HG03558 (cell line): ENCODE measurements around the gene CACNA2D2.

Experiments
- ATAC-seq: cut with Tn5 transposase; IDR thresholded peaks from one replicate; pipeline ENCODE4 v1.9.1; 2021; ENCODE audit warnings: moderate number of reproducible peaks; ENCODE audit not compliant: unreplicated experiment; ENCODE audit errors: extremely low read depth

CACNA2D2 gene

DNA sequence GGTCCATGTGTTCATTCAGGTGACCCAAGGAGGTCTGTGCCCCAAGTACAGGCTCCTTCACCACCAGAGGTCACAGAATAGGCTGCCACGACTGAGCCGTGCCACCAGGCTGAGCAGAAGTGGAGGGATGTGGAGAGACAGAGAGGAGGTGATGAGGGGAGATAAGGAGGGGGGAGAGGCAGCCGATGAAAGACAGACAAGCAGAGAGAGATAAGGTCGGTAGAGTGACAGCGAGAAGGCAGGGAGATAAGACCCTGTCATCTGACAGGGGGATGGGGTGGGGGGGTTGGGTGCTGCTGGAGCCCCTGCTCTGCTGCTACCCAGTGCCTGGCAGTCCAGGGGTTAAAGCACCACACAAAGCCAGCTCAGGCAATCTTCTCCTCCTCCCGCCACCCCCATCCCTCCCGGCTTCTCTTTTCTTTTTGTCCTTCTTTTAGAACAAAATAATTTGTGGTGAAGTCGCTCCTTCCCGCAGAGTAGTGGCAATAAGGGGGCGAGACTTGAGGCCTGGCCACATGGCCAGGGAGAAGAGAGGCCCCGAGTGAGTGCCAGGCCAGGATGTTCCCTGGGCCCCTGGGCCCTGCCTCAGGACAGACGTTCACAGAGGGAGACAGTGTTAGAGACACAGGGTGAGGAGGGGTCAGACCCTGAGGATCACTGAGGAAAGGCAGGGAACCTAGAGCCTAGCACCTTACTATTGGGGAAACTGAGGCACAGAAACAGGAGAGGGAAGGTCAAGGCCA, 67.9 kb downstream of the CACNA2D2 start:
- ATAC-seq, result no peak

DNA sequence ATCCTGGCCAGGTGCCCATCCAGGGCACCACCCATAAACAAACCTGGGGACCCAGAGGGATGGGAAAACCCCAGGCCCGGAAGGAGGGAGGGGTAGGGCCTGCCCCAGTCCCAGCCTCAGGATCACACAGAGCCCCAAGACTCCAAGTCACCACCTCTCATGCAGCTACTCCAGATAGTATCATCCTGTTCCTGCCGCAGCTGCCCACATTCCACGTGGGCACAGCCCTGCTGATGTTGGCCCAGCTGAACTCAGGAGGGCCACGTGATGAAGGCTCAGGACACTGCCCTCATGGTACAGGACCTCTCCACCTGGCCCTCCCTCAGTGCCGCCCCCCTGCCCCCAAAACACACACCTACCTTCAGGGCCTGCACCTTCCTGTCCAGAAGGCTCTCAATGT, 69.5 kb downstream of the CACNA2D2 start:
- ATAC-seq, result no peak

DNA sequence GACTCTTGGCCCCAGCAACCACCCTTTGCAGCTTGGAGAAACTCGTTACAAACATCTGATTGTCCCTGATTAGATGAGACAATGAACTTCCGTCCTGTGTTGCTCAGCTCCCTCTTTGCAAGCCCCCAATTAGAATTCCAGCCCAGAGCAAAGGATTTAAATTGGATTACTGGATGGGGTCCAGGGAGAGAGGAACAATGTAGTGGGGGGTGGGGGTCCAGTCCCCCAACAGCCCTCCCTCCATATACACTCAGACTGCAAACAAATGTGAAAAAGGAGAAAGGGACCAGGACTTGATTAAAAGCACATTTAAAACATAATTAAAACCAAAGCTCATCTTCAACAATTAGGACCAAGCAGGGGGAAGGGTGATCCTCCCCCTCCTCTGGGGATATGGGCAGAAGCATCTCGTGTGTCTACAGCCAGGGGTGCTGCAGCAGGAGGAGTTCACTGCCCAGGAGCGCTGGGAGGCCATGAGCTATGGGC, 72.4 kb downstream of the CACNA2D2 start:
- ATAC-seq, result no peak

DNA sequence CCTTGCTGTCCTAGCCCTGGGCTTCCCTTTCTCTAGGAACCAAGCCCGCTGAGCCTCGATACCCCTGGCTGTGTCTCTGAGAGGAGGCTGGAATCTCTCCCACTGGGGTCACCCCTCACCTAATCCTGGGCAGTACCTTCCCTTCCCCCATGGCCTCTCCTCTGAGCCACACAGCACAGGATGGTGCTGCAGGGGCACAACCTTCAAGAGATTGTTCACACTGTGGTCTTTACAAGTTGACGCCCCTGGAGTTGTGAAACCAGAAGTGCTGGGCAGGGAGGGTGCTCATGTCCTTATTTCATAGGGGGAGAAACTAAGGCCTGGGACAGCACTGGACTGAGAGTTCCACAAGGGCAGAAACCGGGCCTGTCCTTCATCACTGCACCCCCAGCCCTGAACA, 73.2 kb downstream of the CACNA2D2 start:
- ATAC-seq, result no peak

DNA sequence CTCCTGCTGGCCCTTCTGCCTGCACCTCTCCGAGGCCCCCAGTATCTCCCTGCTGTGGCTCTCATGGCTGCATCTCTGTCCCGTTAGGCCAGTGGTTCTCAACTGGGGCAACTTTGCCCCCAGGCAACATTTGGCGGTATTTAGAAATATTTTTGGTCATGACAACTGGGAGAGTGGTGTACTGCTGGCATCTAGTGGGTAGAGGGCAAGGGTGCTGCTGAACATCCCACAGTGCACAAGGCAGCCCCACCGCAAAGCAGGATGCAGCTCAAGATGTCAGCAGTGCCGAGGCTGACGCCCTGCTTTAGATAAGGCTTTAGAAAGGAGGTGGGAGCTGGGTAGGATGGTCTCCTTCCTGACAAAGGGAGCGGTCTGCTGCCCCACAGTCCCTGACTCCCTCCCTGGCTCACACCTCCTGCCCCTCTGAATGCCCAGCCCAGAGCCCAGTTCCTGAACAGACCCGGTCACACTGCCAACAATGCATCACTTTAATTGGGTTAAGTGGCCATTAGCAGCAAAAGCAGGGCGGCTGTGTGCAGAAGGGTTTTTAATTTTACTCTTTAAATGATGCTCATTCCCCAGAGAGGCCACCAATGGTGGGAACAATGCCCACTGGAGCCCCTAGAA, 75.3 kb downstream of the CACNA2D2 start:
- ATAC-seq, result no peak

DNA sequence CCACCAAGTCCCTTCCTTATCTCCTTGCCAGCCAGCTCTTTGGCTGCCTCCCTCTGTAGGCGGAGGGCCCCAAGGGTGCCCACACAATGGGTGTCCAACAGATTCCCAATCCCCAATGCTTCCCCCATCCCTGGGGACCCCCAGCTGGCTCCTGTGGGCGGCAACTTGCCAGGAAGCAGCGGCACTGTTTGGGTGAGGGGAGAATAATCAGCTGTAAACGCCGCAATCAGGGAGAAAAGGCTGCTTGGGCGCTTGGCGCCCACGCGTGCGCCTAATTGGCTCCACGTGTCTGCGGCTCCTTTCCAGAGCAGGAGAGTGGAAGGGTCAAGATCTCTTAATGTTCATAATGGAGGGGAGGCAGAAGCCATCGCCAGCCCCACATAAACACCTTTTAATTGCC, 76.2 kb downstream of the CACNA2D2 start:
- no peak for ATAC-seq

DNA sequence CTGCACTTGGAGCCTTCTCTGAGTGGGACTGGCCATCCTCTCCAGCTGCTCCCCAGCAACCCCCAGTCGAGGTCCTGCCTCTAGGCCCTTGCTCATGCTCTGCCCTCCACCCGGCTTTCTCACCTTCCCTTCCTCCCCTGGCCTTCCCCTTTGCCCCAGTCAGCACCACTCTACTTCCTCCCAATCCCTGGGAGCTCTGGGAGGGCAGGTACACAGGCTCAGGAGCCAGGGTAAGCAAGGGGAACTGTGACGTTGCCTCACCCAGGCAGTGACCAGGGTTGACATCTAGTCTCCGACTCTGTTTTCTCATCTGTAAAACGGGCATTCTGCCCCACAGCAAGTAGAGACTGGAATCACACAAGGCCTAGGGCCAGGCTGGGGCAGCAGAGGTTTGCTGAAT, 77.5 kb downstream of the CACNA2D2 start:
- ATAC-seq, result no peak

DNA sequence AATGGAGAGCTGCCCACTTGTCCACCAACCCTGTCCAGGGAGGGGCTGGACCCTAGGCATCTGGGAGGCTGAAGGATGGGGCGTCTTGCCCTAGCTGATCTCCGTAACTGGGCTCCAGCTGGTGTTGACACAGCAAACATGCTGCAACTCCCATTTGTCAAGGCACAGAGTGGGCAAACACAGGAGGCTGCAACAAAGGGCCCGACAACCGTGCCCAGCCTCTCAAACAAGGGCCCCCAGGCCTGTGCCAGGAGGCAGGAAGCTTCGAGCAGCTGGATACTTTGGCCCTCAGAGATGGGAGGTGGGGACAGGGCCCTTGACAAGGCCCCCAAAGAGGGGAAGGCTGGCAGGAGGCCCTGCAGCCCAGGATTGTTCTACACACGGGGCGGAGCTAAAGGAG, 79.9 kb downstream of the CACNA2D2 start:
- ATAC-seq, result no peak

DNA sequence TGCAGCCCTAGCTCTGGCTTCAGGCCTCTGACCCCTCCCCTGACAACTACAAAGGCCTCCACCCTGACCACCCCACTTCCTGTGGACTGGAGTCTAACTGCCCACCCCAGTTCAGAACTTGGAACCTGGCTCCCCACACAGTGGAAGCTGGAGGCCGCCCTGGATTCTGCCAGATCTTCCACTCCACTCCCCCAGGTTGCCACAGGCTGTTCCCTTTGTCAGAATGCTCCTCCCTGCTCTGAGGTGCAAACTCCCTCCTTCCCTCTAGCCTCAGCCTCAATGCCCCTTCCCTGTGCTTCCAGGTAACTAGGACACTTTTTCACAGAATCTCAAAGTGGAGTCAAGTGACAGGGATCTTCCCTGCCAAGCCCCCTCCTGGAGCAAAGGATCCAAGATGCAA, 81.3 kb downstream of the CACNA2D2 start:
- ATAC-seq, result no peak

DNA sequence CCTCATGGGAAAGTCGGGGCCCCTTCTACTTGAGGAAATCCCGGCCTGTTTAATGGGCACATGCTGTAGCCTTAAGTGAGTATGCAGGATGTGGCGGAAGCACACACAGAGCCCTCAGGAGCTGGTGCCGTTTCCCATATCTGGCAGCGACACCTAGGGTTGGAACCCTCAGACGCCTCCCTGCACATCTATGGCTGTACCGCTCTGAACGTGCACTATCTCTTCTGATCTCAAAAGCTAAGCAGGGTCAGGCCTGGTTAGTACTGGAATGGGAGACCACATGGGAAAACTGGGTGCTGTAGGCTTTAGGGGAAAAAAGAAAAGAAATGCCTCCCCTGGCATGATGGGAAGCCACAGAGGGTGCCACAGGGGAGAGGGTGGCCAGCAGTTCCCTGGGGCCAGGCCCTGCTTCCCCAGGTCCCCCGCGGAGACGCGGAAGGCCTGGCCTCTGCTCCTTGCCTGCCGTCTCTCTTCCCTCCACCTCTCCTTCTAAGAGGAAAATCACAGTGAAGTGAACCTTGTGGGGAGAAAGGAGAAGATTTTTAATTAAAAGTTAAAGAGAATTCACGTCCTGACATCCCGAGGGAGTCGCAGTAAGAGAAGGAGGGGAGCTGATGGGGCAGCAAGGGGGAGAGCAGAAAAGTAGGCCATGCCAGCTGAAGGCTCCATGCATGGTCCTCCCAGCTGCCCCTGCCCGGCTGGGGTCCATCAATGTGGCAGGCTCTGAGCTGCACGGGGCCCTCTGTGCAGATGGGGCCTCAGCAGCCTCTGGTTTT, 83.7 kb downstream of the CACNA2D2 start:
- ATAC-seq, result no peak

DNA sequence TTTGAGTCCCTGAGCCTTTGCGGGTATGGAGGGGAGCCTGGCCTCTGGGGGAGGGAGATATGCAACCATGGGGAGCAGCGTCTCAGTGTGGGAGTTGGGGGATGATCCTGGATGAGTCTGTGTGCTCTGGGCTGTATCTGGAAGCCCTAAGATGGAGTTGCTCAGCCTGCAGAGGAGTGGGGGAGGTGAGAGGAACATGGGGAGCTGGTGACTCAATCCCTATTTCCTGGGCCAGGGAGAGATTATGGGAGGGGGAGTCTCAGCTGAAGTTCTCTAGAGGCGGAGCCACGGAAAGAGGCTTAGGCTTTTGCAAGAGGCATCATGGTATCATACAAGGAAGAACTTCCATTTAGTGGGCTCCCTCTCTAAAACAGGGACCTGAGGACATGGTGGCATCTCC, 84.6 kb downstream of the CACNA2D2 start:
- ATAC-seq, result no peak

DNA sequence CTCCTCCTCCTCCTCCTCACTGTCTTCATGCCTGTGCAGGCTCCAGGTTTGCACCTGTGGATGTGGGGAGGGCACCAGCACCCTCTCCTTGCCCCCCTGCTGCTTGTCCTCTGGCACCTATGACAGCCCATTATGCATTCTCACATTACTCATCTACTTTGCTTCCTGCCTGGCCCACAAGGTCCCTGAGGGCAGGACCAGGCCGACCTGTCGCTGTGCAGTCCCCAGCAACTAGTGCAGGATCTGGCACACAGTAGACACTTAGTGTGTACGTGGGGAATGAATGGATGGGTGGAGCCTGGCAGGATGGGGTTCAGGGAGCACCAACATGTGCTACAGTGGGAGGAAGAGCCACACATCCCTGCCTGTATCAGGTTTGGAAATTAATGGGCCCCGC, 85.8 kb downstream of the CACNA2D2 start:
- no peak for ATAC-seq

DNA sequence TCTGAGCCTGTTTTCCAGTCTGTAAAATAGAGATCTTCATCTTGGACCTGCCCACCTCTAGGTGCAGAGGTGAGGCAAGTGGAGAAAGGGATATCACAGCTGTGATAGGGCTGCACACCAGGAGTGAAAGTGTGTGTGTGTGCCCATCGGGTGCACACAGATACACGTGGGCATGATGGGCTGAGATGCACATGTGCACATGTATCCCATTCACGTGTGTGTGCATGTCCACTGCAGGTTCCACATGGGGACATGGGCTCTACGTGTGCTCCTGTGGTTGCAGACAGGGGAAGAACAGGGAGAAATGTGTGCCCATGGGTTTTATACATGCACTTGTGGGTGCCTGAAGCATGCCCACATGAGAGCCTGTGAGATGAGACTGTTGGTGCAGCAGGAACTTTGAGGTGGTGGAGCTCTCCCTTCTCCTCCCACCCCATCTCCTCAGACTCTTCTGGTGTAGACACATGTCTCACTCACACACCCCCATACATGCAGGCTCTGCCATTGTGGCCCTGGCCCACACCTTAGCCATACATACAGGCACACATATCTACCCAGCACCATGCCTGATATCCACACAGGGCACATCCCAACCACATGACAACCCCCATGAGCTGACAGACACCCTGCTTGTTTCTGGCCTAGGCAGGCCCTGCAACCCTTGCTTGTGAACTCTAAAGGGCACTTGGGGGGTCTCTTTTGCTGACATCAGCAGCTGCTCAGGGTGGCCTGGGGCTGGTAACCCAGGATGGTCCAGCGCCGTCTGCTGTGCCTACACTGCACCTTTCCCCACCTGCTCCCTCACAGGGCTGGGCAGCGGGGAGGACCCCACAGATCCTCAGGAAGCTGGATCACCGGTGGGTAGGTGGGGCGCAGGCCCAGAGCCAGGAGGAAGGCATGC, 86.4 kb downstream of the CACNA2D2 start:
- no peak for ATAC-seq

DNA sequence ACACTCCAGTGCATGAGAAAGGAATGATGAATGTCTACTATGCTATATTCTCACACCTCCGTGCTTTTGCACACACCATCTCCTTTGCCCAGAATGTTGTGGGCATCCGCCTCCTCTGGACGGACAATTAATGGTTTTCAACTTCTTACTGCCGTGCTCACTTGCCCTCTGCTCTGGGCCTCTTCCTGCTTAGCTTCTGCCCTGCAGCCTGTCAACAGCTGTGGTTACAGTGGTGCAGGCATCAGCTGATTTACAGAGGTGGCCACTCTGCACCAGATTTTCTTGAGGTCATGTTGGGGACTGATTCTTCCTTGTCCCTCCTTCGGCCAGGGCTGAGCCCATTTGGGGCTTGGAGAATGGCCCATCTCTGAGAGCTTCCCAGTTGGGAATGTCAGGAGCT, 87.6 kb downstream of the CACNA2D2 start:
- ATAC-seq, result no peak

DNA sequence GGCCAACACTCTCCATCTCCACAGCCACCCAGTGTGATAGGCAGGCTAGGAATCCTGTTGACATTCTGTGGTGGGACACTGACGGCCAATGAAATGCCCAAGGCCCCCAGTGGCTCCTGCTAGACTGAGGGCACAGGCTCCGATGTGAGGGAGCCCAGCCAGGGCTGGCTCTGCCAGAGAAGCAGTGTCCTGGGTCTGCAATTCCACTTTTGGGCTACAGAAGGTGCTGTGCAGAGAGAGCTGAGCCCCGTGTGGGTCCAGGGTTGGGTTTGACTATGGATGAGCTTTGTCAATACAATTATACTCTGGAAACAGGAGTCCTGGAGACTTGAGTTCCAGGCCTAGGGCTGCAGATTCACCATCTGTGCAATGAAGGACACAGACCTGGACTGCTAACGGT, 88.4 kb downstream of the CACNA2D2 start:
- no peak for ATAC-seq

DNA sequence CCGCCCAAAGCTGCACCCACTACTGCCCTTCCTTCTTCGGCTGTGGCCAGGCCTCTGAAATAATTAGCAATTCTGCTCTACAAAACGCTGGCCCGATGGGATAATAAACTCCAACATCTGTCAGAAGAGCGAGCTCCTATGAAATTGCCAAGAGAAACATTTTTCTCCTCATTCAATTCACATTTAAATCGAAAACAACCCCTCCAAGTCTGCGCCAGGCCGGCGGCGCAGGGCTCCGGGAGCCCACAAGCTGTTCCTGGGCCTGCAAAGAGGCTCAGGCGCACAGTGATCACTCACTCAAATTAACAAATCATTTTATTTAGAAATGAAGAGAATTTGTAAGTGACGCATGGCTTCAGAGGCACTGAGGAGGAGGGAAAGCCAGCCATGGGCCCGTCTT, 88.8 kb downstream of the CACNA2D2 start:
- ATAC-seq, result no peak

DNA sequence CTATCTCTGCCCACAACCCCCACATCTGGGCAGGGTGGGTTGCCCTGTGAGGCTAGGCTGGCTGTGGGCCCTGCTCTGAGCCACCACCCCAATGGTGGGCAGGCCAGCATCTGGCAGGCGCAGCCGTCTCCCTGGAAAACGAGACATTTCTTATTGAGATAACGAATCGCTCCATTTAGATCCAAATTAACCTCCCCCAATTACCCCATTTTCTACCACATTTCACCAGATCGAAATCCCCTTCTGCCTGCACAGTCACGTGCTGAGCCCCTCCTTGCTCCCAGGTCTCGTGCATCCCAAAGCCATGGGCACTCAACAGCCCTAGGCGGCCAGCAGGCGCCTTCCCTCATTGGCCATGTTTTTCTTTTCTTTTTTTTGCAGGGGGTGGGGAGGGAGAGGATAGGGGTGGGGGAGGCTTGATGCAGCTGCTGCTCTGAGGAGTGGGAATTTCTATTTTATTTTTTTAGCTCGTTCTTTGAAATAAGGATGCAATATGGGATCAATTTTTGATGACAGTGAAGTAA, 91.1 kb downstream of the CACNA2D2 start:
- ATAC-seq, result no peak

DNA sequence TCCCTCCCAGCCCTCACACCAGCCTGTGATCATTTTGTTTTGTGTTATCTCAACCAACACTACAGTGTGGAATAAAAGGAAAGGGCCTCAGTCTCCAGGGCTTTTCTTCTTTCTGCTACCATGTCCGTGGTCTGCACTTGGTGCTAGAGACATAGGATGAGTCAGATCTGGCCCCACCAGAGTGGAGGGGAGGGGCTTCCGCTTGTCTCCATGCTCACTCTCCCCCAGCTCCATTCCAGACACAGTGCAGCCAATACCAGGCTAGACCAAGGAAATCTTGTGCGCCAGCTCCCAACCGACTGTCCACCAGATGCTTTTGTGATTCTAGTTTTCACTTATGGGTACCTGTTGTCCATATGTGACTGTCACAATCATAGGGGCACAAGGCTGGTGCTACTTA, 92.2 kb downstream of the CACNA2D2 start:
- ATAC-seq, result no peak

DNA sequence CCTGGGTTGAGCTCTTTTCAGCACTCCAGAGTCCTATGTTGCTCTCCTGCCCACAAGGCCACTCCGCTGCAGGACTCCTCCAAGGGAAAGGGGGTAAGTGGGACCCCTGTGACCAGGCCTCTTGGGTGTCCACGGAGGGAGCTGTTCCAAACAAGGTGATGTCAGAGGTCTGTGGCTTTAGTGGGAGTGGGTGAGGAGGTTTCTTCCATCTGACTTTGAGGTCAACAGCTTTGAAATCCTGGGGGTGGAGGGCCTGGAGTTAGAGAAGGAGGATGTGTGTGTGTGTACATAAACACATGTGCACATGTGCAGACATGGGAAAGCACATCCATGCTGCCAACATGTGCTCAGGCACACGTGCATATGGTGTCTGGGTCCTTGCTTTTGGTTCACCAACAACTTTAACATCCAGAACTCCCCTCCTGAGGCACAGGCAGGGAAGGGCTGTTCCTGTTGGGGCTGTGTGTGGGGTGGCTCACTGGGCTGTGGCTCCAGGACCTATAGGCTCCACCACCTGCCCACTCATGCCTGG, 92.8 kb downstream of the CACNA2D2 start:
- ATAC-seq, result no peak

DNA sequence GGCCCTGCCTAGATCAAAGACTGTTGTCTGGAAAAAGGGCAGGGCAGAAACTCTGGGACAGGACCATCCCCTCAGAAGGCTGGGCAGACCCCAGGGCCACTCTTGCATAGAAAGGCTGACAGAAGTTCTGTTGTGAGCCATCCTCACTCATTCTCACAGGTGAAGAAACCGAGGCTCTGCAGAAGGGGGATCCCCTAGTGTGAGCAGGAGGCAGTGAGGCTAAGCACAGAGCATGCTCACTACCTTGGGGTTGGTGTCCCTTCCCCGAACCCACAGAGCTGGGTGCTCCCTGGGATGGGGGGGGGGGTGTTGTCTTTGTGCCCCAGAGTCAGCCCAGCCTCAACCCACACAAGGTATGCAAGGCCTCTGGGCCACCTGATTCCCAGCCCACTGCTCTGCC, 93.2 kb downstream of the CACNA2D2 start:
- no peak for ATAC-seq
